H1 (cell line): Measurements from ENCODE around the gene GAMT.

ENCODE experiments used
- ASH2L ChIP-seq: fragments of 200-600, 300-600 bp; sonication (generic); IDR thresholded peaks from one replicate; pipeline ENCODE4 v1.7.1; 2017; ENCODE audit warnings: low read length
- BCL11A ChIP-seq, 2 experiments: IDR thresholded peaks; one replicate each; pipeline ENCODE4 v1.6.1; 2011; ENCODE audit warnings: low read depth in 2 of 2, low read length in 2 of 2, mild to moderate bottlenecking in 2 of 2
- CTCF ChIP-seq, 3 experiments: IDR thresholded peaks; 1 replicate in 2 of 3; 2 replicates in 1 of 3; pipeline versions ENCODE4 v1.5.1 to v1.6.1; 2011; ENCODE audit warnings: low read length in 3 of 3, mild to moderate bottlenecking in 3 of 3, inconsistent platforms in 2 of 3, low read depth in 1 of 3, moderate library complexity in 1 of 3; ENCODE audit not compliant: insufficient read depth in 1 of 3; ENCODE audit errors: control extremely low read depth in 1 of 3
- EZH2 ChIP-seq: fragments of 200-600 bp; sonication (generic); IDR thresholded peaks from 2 replicates; pipeline ENCODE4 v1.7.1; 2012; ENCODE audit warnings: low read depth, mild to moderate bottlenecking, moderate library complexity, low read length, inconsistent platforms; ENCODE audit not compliant: severe bottlenecking
- GABPA ChIP-seq: IDR thresholded peaks from 2 replicates; pipeline ENCODE4 v1.6.1; 2011; ENCODE audit warnings: mild to moderate bottlenecking, low read length, moderate library complexity, borderline replicate concordance; ENCODE audit not compliant: insufficient read depth
- MAX ChIP-seq: IDR thresholded peaks from 2 replicates; pipeline ENCODE4 v1.6.1; 2012; ENCODE audit warnings: inconsistent platforms
- RAD21 ChIP-seq, 2 experiments: IDR thresholded peaks in 1 of 2; conservative IDR thresholded peaks in 1 of 2; 2 replicates each; pipeline ENCODE4 v1.6.1; 2011; ENCODE audit warnings: low read depth in 2 of 2, low read length in 2 of 2, improper control_type of control experiment in 1 of 2, inconsistent platforms in 1 of 2, mild to moderate bottlenecking in 1 of 2, moderate library complexity in 1 of 2
- SP1 ChIP-seq: IDR thresholded peaks from 2 replicates; pipeline ENCODE4 v1.6.1; 2011; ENCODE audit warnings: low read depth, low read length

GRCh38 chr19:1384085-1384462 is 17.3 kb downstream of the GAMT start:
- TF ChIP-seq EZH2, result no peak
- no peak for TF ChIP-seq CTCF (IDR thresholded peaks at IDR 0.05; ENCODE audit: control extremely low read depth in 1 of 3, insufficient read depth in 1 of 3, low read depth in 1 of 3, low read length in 3 of 3)
- TF ChIP-seq GABPA, result no peak
- TF ChIP-seq ASH2L, result peak; percentile 3
- TF ChIP-seq RAD21 (IDR thresholded peaks at IDR 0.05 in 1 of 2, conservative IDR thresholded peaks at IDR 0.05 in 1 of 2; ENCODE audit: low read depth in 2 of 2, low read length in 2 of 2), result no peak
- no peak for TF ChIP-seq BCL11A (IDR thresholded peaks at IDR 0.05; ENCODE audit: low read depth in 2 of 2, low read length in 2 of 2)
- no peak for TF ChIP-seq SP1
- TF ChIP-seq MAX, result no peak
